AG09309 (cell line): ENCODE results near the gene YPEL3.

ENCODE experiments used
- DNase-seq: peaks from one replicate; pipeline ENCODE4 v3.0.0-alpha.2; 2010; ENCODE audit warnings: low read depth
- H3K4me3 ChIP-seq: 2 replicates; pipeline ENCODE4 v1.5.1; 2011; ENCODE audit warnings: mild to moderate bottlenecking, low read depth, low read length, moderate library complexity; ENCODE audit not compliant: control insufficient read depth
- TF ChIP-seq, protein P1 (sequence below): IDR thresholded peaks from 2 replicates; pipeline ENCODE4 v1.5.1; 2011; ENCODE audit warnings: mild to moderate bottlenecking, low read depth, low read length, inconsistent platforms; ENCODE audit not compliant: insufficient read depth, control insufficient read depth; ENCODE audit errors: missing control alignments

YPEL3 gene

DNA sequence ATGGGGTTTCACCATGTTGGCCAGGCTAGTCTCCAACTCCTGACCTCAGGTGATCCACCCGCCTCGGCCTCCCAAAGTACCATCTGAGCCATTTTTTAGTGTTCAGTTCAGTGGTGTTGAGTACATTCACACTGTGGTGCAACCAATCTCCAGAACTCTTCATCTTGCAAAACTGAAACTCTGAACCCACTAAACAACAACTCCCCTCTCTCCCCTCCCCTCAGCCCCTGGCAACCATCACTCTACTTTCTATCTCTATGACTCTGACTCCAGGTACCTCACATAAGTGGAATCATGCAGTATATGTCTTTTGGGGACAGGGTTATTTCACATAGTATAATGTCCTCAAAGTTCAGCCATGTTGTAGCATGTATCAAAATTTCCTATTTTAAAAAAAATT lies 45.7 kb upstream of the YPEL3 start:
- TF ChIP-seq, protein P1, sequence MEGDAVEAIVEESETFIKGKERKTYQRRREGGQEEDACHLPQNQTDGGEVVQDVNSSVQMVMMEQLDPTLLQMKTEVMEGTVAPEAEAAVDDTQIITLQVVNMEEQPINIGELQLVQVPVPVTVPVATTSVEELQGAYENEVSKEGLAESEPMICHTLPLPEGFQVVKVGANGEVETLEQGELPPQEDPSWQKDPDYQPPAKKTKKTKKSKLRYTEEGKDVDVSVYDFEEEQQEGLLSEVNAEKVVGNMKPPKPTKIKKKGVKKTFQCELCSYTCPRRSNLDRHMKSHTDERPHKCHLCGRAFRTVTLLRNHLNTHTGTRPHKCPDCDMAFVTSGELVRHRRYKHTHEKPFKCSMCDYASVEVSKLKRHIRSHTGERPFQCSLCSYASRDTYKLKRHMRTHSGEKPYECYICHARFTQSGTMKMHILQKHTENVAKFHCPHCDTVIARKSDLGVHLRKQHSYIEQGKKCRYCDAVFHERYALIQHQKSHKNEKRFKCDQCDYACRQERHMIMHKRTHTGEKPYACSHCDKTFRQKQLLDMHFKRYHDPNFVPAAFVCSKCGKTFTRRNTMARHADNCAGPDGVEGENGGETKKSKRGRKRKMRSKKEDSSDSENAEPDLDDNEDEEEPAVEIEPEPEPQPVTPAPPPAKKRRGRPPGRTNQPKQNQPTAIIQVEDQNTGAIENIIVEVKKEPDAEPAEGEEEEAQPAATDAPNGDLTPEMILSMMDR: no peak
- H3K4me3 ChIP-seq: no peak overlapping the region
- no peak for DNase-seq

DNA sequence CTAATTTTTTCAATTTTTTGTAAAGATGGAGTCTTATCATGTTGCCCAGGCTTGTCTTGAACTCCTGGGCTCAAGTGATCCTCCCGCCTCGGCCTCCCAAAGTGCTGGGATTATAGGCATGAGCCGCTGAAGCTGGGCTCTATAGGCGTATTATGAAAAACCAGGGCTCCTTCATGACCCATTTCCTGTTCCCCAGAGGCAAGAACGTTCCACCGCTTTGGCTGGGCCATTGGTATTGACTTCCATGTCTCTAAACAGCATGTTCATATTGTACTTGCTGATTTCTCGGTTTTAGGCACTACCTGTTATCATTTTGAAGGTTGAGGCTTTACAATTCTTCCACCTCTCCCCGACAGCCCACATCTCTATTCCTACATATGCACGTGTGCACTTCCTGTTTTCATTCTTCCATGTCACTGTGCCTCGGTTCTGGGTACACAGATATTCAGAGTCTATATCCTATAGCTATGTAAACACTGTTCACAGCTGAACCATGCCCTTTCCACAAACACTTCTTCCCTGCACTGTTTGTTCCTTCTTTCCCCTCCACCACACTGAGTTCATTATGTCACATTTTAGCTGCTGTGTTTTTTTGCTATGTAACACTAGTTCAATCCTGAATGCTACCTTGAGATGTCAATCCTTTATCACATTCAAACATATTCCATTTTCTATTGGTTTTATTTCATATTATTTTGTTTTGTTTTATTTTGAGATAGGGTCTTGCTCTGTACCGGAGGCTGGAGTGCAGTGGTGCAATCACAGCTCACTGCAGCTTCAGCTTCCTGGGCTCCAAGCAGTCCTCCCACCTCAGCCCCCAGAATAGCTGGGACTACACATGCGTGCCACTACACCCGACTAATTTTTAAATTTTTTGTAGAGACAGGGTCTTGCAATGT lies 43.8 kb upstream of the YPEL3 start:
- no peak for DNase-seq
- no peak overlapping the region for H3K4me3 ChIP-seq
- TF ChIP-seq, protein P1: no peak

DNA sequence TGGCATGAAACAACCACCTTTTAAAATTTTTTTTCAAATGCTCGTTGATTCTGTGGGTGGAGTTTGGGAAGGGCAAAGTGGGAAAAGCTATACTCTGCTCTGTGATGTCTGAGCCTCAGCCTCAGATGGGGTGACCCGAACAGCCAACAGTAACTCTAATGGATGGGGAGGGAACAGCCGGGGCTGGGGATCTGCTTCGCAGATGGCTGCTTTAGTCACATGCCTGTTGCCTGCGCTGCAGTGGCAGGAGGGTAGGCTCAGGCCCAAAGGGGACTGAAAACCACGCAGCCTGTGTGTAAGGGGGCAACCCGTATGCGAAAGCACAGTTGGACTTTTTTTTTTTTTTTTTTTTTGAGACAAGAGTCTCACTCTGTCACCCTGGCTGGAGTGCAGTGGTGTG lies 41.9 kb upstream of the YPEL3 start:
- DNase-seq: no peak
- no peak overlapping the region for H3K4me3 ChIP-seq
- TF ChIP-seq, protein P1: no peak

DNA sequence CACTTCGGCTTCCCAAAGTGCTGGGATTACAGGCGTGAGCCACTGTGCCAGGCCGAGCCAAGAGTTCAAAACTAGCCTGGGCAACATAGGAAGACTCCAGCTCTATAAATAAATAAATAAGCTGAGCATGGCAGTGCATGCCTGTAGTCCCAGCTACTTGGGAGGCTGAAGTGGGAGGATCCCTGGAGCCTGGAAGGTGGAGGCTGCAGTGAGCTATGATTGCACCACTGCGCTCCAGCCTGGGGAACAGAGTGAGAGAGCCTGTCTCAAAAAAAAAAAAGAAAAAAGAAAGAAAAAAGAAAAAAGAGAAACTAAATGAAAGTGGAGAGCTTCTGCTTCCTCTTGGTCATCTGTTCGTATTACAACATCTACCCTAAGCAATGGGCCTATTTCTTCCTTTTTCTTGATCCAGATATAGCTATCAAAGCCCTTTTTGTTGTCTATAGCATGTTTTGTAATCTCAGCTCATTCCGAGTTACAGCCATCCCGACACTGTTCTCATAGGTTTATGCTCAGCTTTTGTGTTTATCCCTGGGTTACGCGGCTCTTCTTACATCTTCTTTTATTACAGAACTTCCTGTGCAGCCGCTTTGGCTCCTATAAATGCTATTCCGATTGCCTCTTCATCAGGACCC lies 41.1 kb upstream of the YPEL3 start:
- H3K4me3 ChIP-seq: no peak overlapping the region
- DNase-seq: no peak
- TF ChIP-seq, protein P1: no peak

DNA sequence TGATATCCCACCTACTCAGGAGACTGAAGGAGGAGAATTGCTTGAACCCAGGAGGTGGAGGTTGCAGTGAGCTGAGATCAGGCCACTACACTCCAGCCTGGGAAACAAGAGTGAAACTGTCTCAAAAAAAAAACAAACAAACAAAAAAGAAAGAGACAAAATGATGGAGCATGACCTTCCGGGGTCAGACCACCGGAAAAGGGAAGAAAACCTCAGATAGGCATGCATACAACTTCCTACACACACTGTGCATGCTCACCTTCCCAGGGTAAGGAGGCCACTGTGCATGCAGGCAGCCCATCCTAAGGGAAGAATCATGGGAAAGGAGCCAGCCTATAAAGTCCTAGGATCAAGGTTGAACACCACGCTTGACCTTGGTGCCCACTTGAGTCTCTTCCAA lies 36.6 kb upstream of the YPEL3 start:
- no peak overlapping the region for H3K4me3 ChIP-seq
- TF ChIP-seq, protein P1: no peak
- no peak for DNase-seq

DNA sequence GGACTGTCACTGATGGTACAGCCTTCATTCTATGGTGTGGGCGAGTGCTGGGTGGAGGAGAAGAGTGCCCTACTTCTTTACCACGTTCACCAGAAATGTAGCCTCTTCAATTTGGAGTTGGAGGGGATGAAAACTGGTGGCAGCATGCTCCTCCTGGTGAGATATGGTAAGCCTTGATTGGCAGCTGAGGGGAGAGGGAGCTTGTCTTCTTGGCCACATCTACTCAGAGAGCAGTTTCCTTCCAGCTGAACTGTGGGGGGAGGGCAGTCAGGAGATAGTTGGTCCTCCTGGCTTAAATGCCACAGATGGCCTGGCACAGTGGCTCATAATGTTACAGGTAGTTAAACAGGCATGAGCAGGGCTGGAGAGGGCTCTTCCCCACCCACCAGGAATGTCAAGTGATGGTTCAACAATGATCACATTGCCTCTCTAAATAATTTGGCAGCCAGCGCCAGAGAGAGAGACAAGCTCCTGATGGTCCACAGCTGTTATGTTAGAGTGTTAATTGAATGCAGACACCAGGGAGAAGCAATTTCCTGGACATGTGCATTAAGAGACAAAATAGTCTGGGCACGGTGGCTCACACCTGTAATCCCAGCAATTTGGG lies 36.0 kb upstream of the YPEL3 start:
- DNase-seq: no peak
- TF ChIP-seq, protein P1: no peak
- no peak overlapping the region for H3K4me3 ChIP-seq
